K562 (cell line): ENCODE data around the gene KDM2B. TPM values are rescaled to one million over a fixed set of nuclear protein-coding genes. Genes with fewer than 3 reads are reported as not detected.

ENCODE experiments used
- ARID3A ChIP-seq: IDR thresholded peaks from 2 replicates; pipeline ENCODE4 v1.6.1; 2012; ENCODE audit warnings: low read depth, low read length, improper control_type of control experiment, borderline replicate concordance
- ATF4 ChIP-seq: fragments of 450-650 bp; formaldehyde crosslinking; IDR thresholded peaks from 2 replicates; pipeline ENCODE4 v1.4.0; 2022; ENCODE audit warnings: mild to moderate bottlenecking, moderate library complexity
- CTBP1 ChIP-seq: fragments of 450-650 bp; IDR thresholded peaks from 2 replicates; pipeline ENCODE4 v1.6.1; 2016; ENCODE audit warnings: borderline replicate concordance
- DEAF1 ChIP-seq: fragments of 450-650 bp; formaldehyde crosslinking; IDR thresholded peaks from 2 replicates; pipeline ENCODE4 v1.4.0; 2020; ENCODE audit warnings: mild to moderate bottlenecking, moderate library complexity
- EWSR1 ChIP-seq: fragments of 450-650 bp; IDR thresholded peaks from 2 replicates; pipeline ENCODE4 v1.6.1; 2018; ENCODE audit warnings: borderline replicate concordance, mild to moderate bottlenecking, low read depth, moderate library complexity; ENCODE audit not compliant: partially characterized antibody
- FOXO4 ChIP-seq: fragments of 450-650 bp; formaldehyde crosslinking; IDR thresholded peaks from 2 replicates; pipeline ENCODE4 v1.4.0; 2020; ENCODE audit warnings: mild to moderate bottlenecking, moderate library complexity
- KLF10 ChIP-seq: fragments of 250-450 bp; sonication (Bioruptor Pico); IDR thresholded peaks from 2 replicates; pipeline ENCODE4 v1.6.1; 2021; ENCODE audit warnings: matching md5 sums
- MAFK ChIP-seq: IDR thresholded peaks from 2 replicates; pipeline ENCODE4 v1.6.1; 2011; ENCODE audit warnings: low read length, improper control_type of control experiment
- MCM7 ChIP-seq, 2 experiments: fragments of 450-650 bp; IDR thresholded peaks; 2 replicates each; pipeline ENCODE4 v1.6.1; 2016 to 2018
- SAP30 ChIP-seq: fragments of 200-600 bp; sonication (generic); IDR thresholded peaks from 2 replicates; pipeline ENCODE4 v1.6.1; 2012; ENCODE audit warnings: borderline replicate concordance, low read depth, mild to moderate bottlenecking, moderate library complexity, low read length, control low read depth, inconsistent platforms; ENCODE audit not compliant: insufficient read depth, poor library complexity, severe bottlenecking
- SOX6 ChIP-seq: fragments of 450-650 bp; IDR thresholded peaks from 2 replicates; pipeline ENCODE4 v1.6.1; 2014; ENCODE audit warnings: mild to moderate bottlenecking
- SRSF9 ChIP-seq: fragments of 200-400 bp; formaldehyde crosslinking; IDR thresholded peaks from 2 replicates; pipeline ENCODE4 v1.6.1; 2017; ENCODE audit warnings: low read depth, low read length, borderline replicate concordance
- ZBED1 ChIP-seq: IDR thresholded peaks from 2 replicates; pipeline ENCODE4 v1.6.1; 2014
- ZNF551 ChIP-seq: fragments of 250-450 bp; sonication (Bioruptor Pico); IDR thresholded peaks from 2 replicates; pipeline ENCODE4 v1.5.0; 2021; ENCODE audit warnings: mild to moderate bottlenecking, moderate library complexity
- ZNF77 ChIP-seq: fragments of 250-450 bp; sonication (Bioruptor Pico); IDR thresholded peaks from 2 replicates; pipeline ENCODE4 v1.5.0; 2020
- polyA plus RNA-seq, 8 experiments: library from polyadenylated mRNA; depleted of rRNA in 4 of 8; stranded (reverse) in 5 of 8; unstranded in 3 of 8; fragments of >200 nt; fragmentation: Nextera tagmentation in 2 of 8; fragmentation: Illumina TruSeq in 1 of 8; extraction: Ambion mirVana in 2 of 8; extraction: Trizol in 1 of 8; gene quantifications; 2 replicates each; pipeline versions ENCODE4 v1.2.1 to v1.2.3, GENCODE V29; 2011 to 2014; ENCODE audit warnings: inconsistent platforms in 1 of 8, missing spikeins in 1 of 8
- total RNA-seq, 7 experiments: library from RNA; depleted of rRNA in 6 of 7; stranded (reverse); fragments of >200 nt in 6 of 7; fragmentation: Illumina TruSeq in 2 of 7; extraction: Trizol in 2 of 7; gene quantifications; 2 replicates each; pipeline versions ENCODE4 v1.2.1 to v1.2.3, GENCODE V29; 2011 to 2021; ENCODE audit warnings: low replicate concordance in 1 of 7
- TF ChIP-seq, protein P1 (sequence below): fragments of 250-450 bp; sonication (Bioruptor Pico); IDR thresholded peaks from 2 replicates; pipeline ENCODE4 v1.8.0; 2022; ENCODE audit warnings: inconsistent platforms, mild to moderate bottlenecking, moderate library complexity, borderline replicate concordance
- TF ChIP-seq, protein P2 (sequence below): fragments of 450-650 bp; conservative IDR thresholded peaks from 2 replicates; pipeline ENCODE4 v1.6.1; 2016; ENCODE audit warnings: missing genetic modification characterization, low read depth, mild to moderate bottlenecking, missing compliant biosample characterization, moderate library complexity
- TF ChIP-seq, protein P3 (sequence below), 3 experiments: IDR thresholded peaks in 2 of 3; conservative IDR thresholded peaks in 1 of 3; 2 replicates each; pipeline ENCODE4 v1.5.1; 2011 to 2012; ENCODE audit warnings: low read length in 3 of 3, mild to moderate bottlenecking in 3 of 3, control low read depth in 2 of 3, improper control_type of control experiment in 1 of 3, inconsistent platforms in 1 of 3, low read depth in 1 of 3, mixed read lengths in 1 of 3, moderate library complexity in 1 of 3; ENCODE audit not compliant: insufficient read depth in 2 of 3

Gene KDM2B
- total and polyA plus RNA-seq, 9 of the 15 experiments (the other 6 are each of a cell fraction or from before 2014, with no cell fraction given), result 7.4 to 50.5 (median 22.5) TPM

GRCh38 chr12:121388421-121388981 lies 192.3 kb downstream of the KDM2B start (continued):
- TF ChIP-seq CTBP1 (no peak), ATF4 (CRISPR knock-in tag) (no peak), MAFK (peak; percentile 48; the same call in 1 of the 2 replicates), KLF10 (CRISPR knock-in tag) (no peak), DEAF1 (CRISPR knock-in tag) (no peak), ZNF551 (CRISPR knock-in tag) (no peak), SOX6 (no peak), ARID3A (no peak), ZNF77 (CRISPR knock-in tag) (no peak), ZBED1 (no peak), MCM7 (IDR thresholded peaks at IDR 0.05) (no peak), FOXO4 (CRISPR knock-in tag) (no peak), EWSR1 (no peak), SRSF9 (no peak), SAP30 (no peak)
- TF ChIP-seq, protein P1, sequence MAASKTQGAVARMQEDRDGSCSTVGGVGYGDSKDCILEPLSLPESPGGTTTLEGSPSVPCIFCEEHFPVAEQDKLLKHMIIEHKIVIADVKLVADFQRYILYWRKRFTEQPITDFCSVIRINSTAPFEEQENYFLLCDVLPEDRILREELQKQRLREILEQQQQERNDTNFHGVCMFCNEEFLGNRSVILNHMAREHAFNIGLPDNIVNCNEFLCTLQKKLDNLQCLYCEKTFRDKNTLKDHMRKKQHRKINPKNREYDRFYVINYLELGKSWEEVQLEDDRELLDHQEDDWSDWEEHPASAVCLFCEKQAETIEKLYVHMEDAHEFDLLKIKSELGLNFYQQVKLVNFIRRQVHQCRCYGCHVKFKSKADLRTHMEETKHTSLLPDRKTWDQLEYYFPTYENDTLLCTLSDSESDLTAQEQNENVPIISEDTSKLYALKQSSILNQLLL (CRISPR knock-in tag), result no peak
- TF ChIP-seq, protein P2, sequence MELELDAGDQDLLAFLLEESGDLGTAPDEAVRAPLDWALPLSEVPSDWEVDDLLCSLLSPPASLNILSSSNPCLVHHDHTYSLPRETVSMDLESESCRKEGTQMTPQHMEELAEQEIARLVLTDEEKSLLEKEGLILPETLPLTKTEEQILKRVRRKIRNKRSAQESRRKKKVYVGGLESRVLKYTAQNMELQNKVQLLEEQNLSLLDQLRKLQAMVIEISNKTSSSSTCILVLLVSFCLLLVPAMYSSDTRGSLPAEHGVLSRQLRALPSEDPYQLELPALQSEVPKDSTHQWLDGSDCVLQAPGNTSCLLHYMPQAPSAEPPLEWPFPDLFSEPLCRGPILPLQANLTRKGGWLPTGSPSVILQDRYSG (tag), result no peak
- TF ChIP-seq, protein P3, sequence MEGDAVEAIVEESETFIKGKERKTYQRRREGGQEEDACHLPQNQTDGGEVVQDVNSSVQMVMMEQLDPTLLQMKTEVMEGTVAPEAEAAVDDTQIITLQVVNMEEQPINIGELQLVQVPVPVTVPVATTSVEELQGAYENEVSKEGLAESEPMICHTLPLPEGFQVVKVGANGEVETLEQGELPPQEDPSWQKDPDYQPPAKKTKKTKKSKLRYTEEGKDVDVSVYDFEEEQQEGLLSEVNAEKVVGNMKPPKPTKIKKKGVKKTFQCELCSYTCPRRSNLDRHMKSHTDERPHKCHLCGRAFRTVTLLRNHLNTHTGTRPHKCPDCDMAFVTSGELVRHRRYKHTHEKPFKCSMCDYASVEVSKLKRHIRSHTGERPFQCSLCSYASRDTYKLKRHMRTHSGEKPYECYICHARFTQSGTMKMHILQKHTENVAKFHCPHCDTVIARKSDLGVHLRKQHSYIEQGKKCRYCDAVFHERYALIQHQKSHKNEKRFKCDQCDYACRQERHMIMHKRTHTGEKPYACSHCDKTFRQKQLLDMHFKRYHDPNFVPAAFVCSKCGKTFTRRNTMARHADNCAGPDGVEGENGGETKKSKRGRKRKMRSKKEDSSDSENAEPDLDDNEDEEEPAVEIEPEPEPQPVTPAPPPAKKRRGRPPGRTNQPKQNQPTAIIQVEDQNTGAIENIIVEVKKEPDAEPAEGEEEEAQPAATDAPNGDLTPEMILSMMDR (IDR thresholded peaks at IDR 0.05 in 2 of 3, conservative IDR thresholded peaks at IDR 0.05 in 1 of 3; ENCODE audit: insufficient read depth in 2 of 3, low read depth in 1 of 3, low read length in 3 of 3), result no peak
